ENCODE measurements around the gene SNX24. TPM values are rescaled to one million over a fixed set of nuclear protein-coding genes. Genes with fewer than 3 reads are reported as not detected.

The SNX24 gene
- total and polyA plus RNA-seq, 2 donors (not counting 1 experiment from before 2014, with no cell fraction given): 13.4 to 22.3 TPM

DNA sequence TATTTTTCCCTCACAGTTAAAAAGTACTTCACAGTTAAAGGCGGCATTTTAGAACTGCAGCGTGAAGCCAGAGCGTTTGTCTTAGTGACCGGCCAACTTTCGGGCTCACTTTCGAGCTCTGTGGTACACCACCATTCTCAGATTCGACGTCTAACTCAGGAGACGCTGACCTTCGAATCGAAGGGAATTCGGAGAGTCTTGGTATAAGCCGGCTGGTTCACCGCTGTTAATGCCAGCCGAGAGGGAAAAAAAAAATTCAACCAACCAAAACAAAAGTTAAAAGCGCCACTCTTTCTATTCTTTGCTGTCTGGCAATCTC lies 544 bp upstream of the SNX24 start:
- peak overlapping the region; percentile 20 for H2AFZ ChIP-seq (ENCODE audit: low read length)
- H3K4me3 ChIP-seq (replicated peaks in 1 of 4; ENCODE audit: control extremely low read depth in 1 of 4, insufficient read depth in 1 of 4, low read depth in 3 of 4, low read length in 4 of 4): peak overlapping the region; percentile 71 to 89 (median 80)
- no peaks in the 10 kb centered on the region for H3K27me3 ChIP-seq (ENCODE audit: control insufficient read depth, insufficient read depth, low read length)
- peak overlapping the region; percentile 62 for H3K27ac ChIP-seq (ENCODE audit: insufficient read depth, low read length)
- no peak for TF ChIP-seq EZH2 (IDR thresholded peaks at IDR 0.05; ENCODE audit: low read length, missing control alignments)
- TF ChIP-seq CTCF (conservative IDR thresholded peaks at IDR 0.05 in 1 of 2, IDR thresholded peaks at IDR 0.05 in 1 of 2; ENCODE audit: low read depth in 1 of 2, low read length in 2 of 2): no peak
- H3K4me2 ChIP-seq (ENCODE audit: extremely low read depth, insufficient read depth, low read length): peak overlapping the region; percentile 79
- H3K79me2 ChIP-seq (ENCODE audit: control insufficient read depth, insufficient read depth, low read length): peaks cover 1% of the 10 kb centered on the region
- no peaks in the 10 kb centered on the region for H3K9me3 ChIP-seq (ENCODE audit: control insufficient read depth, insufficient read depth, low read depth, low read length)
- peak overlapping the region; percentile 83 for H3K9ac ChIP-seq (ENCODE audit: insufficient read depth, low read length)
- DNase-seq (ENCODE audit: low read depth in 2 of 2): no peak
- H3K36me3 ChIP-seq (ENCODE audit: control insufficient read depth, insufficient read depth, low read length): no peaks in the 10 kb centered on the region
- H3K4me1 ChIP-seq (ENCODE audit: control insufficient read depth, extremely low read depth, insufficient read depth, low read length): peaks cover 8% of the 10 kb centered on the region
- no peaks in the 10 kb centered on the region for H4K20me1 ChIP-seq (ENCODE audit: control insufficient read depth, extremely low read depth, insufficient read depth, low read length)

- H3K4me3 ChIP-seq (replicated peaks in 1 of 4; ENCODE audit: control extremely low read depth in 1 of 4, insufficient read depth in 1 of 4, low read depth in 3 of 4, low read length in 4 of 4): peak overlapping the region; percentile 67 to 89 (median 80)
Measured at GRCh38 chr5:122846051-122846550, 688 bp downstream of the SNX24 start.

GRCh38 chr5:122847687-122848081 lies 2.3 kb downstream of the SNX24 start:
- no peak for TF ChIP-seq EZH2 (IDR thresholded peaks at IDR 0.05; ENCODE audit: low read length, missing control alignments)
- no peak for TF ChIP-seq CTCF (conservative IDR thresholded peaks at IDR 0.05 in 1 of 2, IDR thresholded peaks at IDR 0.05 in 1 of 2; ENCODE audit: low read depth in 1 of 2, low read length in 2 of 2)
- DNase-seq (ENCODE audit: low read depth in 2 of 2): no peak
- no peaks in the 10 kb centered on the region for H4K20me1 ChIP-seq (ENCODE audit: control insufficient read depth, extremely low read depth, insufficient read depth, low read length)
- H3K27me3 ChIP-seq (ENCODE audit: control insufficient read depth, insufficient read depth, low read length): no peaks in the 10 kb centered on the region
- no peaks in the 10 kb centered on the region for H3K9me3 ChIP-seq (ENCODE audit: control insufficient read depth, insufficient read depth, low read depth, low read length)
- H3K36me3 ChIP-seq (ENCODE audit: control insufficient read depth, insufficient read depth, low read length): no peaks in the 10 kb centered on the region
- no peak overlapping the region for H2AFZ ChIP-seq (ENCODE audit: low read length)
- peaks cover 8% of the 10 kb centered on the region for H3K4me1 ChIP-seq (ENCODE audit: control insufficient read depth, extremely low read depth, insufficient read depth, low read length)
- no peak overlapping the region for H3K9ac ChIP-seq (ENCODE audit: insufficient read depth, low read length)
- H3K4me3 ChIP-seq (replicated peaks in 1 of 4; ENCODE audit: control extremely low read depth in 1 of 4, insufficient read depth in 1 of 4, low read depth in 3 of 4, low read length in 4 of 4): no peak overlapping the region
- no peak overlapping the region for H3K27ac ChIP-seq (ENCODE audit: insufficient read depth, low read length)
- H3K4me2 ChIP-seq (ENCODE audit: extremely low read depth, insufficient read depth, low read length): no peak overlapping the region
- H3K79me2 ChIP-seq (ENCODE audit: control insufficient read depth, insufficient read depth, low read length): peaks cover 3% of the 10 kb centered on the region

More at GRCh38 chr5:122846051-122846550, 688 bp downstream of the SNX24 start:
- Histone ChIP-seq H3K27me3 (ENCODE audit: control insufficient read depth, insufficient read depth, low read length) (no peaks in the 10 kb centered on the region), H2AFZ (ENCODE audit: low read length) (peak overlapping the region; percentile 71), H3K9me3 (ENCODE audit: control insufficient read depth, insufficient read depth, low read depth, low read length) (no peaks in the 10 kb centered on the region), H3K79me2 (ENCODE audit: control insufficient read depth, insufficient read depth, low read length) (peaks cover 1% of the 10 kb centered on the region), H4K20me1 (ENCODE audit: control insufficient read depth, extremely low read depth, insufficient read depth, low read length) (no peaks in the 10 kb centered on the region), H3K4me2 (ENCODE audit: extremely low read depth, insufficient read depth, low read length) (peak overlapping the region; percentile 92), H3K4me1 (ENCODE audit: control insufficient read depth, extremely low read depth, insufficient read depth, low read length) (peaks cover 8% of the 10 kb centered on the region), H3K9ac (ENCODE audit: insufficient read depth, low read length) (peak overlapping the region; percentile 83), H3K36me3 (ENCODE audit: control insufficient read depth, insufficient read depth, low read length) (no peaks in the 10 kb centered on the region), H3K27ac (ENCODE audit: insufficient read depth, low read length) (peak overlapping the region; percentile 73)
- TF ChIP-seq EZH2 (IDR thresholded peaks at IDR 0.05; ENCODE audit: low read length, missing control alignments) (no peak), CTCF (conservative IDR thresholded peaks at IDR 0.05 in 1 of 2, IDR thresholded peaks at IDR 0.05 in 1 of 2; ENCODE audit: low read depth in 1 of 2, low read length in 2 of 2) (no peak)
- DNase-seq (ENCODE audit: low read depth in 2 of 2): peak; percentile 52 to 83
